K562 (cell line): ENCODE data around the gene BAK1. TPM values are rescaled to one million over a fixed set of nuclear protein-coding genes. Genes with fewer than 3 reads are reported as not detected.

Experiments used
- BCOR ChIP-seq: fragments of 450-650 bp; IDR thresholded peaks from 2 replicates; pipeline ENCODE4 v1.6.1; 2016
- CBX5 ChIP-seq: IDR thresholded peaks from 2 replicates; pipeline ENCODE4 v1.6.1; 2014; ENCODE audit warnings: low read depth, borderline replicate concordance
- EWSR1 ChIP-seq: fragments of 450-650 bp; IDR thresholded peaks from 2 replicates; pipeline ENCODE4 v1.6.1; 2018; ENCODE audit warnings: borderline replicate concordance, mild to moderate bottlenecking, low read depth, moderate library complexity; ENCODE audit not compliant: partially characterized antibody
- HMG20B ChIP-seq: fragments of 250-450 bp; sonication (Bioruptor Pico); IDR thresholded peaks from 2 replicates; pipeline ENCODE4 v1.5.0; 2021; ENCODE audit warnings: mild to moderate bottlenecking
- HMGXB4 ChIP-seq: sonication (generic); formaldehyde crosslinking; IDR thresholded peaks from 2 replicates; pipeline ENCODE4 v1.8.1; 2023; ENCODE audit warnings: mild to moderate bottlenecking, missing genetic modification reagents
- SMARCA5 ChIP-seq: fragments of 450-650 bp; IDR thresholded peaks from 2 replicates; pipeline ENCODE4 v1.6.1; 2016
- TFAP4 ChIP-seq: sonication (generic); formaldehyde crosslinking; IDR thresholded peaks from 2 replicates; pipeline ENCODE4 v1.8.0; 2022; ENCODE audit warnings: missing genetic modification reagents, mild to moderate bottlenecking, moderate library complexity, borderline replicate concordance
- TFE3 ChIP-seq: fragments of 450-650 bp; formaldehyde crosslinking; IDR thresholded peaks from 2 replicates; pipeline ENCODE4 v1.4.0; 2020; ENCODE audit warnings: mild to moderate bottlenecking, mixed read lengths
- TSC22D4 ChIP-seq: fragments of 450-650 bp; IDR thresholded peaks from 2 replicates; pipeline ENCODE4 v1.6.1; 2016; ENCODE audit warnings: missing genetic modification characterization, missing biosample characterization, control low read depth
- ZNF449 ChIP-seq: fragments of 250-450 bp; sonication (Bioruptor Pico); IDR thresholded peaks from 2 replicates; pipeline ENCODE4 v1.8.0; 2022; ENCODE audit warnings: moderate library complexity, mild to moderate bottlenecking, inconsistent platforms
- polyA plus RNA-seq, 8 experiments: library from polyadenylated mRNA; depleted of rRNA in 4 of 8; stranded (reverse) in 5 of 8; unstranded in 3 of 8; fragments of >200 nt; fragmentation: Nextera tagmentation in 2 of 8; fragmentation: Illumina TruSeq in 1 of 8; extraction: Ambion mirVana in 2 of 8; extraction: Trizol in 1 of 8; gene quantifications; 2 replicates each; pipeline versions ENCODE4 v1.2.1 to v1.2.3, GENCODE V29; 2011 to 2014; ENCODE audit warnings: inconsistent platforms in 1 of 8, missing spikeins in 1 of 8
- total RNA-seq, 7 experiments: library from RNA; depleted of rRNA in 6 of 7; stranded (reverse); fragments of >200 nt in 6 of 7; fragmentation: Illumina TruSeq in 2 of 7; extraction: Trizol in 2 of 7; gene quantifications; 2 replicates each; pipeline versions ENCODE4 v1.2.1 to v1.2.3, GENCODE V29; 2011 to 2021; ENCODE audit warnings: low replicate concordance in 1 of 7
- TF ChIP-seq, protein P1 (sequence below), 2 experiments: fragments of 450-650 bp in 1 of 2; sonication (generic) in 1 of 2; formaldehyde crosslinking in 1 of 2; IDR thresholded peaks; 2 replicates each; pipeline versions ENCODE4 v1.7.1 to v1.9.0; 2016 to 2022; ENCODE audit warnings: inconsistent platforms in 1 of 2, mild to moderate bottlenecking in 1 of 2, missing genetic modification reagents in 1 of 2

The BAK1 gene
- total and polyA plus RNA-seq, 9 of the 15 experiments (the other 6 are each of a cell fraction or from before 2014, with no cell fraction given), result 5.4 to 30.7 (median 18.9) TPM

DNA sequence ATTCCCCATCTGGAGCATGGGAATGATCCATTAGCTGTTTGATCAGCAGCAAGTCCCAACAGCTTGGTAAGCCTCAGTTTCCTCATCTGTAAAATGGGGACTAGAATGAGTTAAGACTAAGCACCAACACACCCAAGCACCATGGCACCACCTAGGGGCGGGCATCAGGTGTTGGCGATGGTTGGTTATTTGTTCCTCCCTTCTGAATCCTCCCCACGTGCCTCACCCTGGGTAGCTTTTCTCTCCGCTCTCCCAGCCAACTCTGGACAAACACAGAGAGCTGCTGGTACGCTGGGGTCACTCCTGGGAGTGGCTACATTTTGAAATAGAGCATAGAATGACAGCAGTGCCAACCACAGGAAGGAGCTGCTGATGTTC is 27.7 kb upstream of the BAK1 start (continued):
- TF ChIP-seq, protein P1, sequence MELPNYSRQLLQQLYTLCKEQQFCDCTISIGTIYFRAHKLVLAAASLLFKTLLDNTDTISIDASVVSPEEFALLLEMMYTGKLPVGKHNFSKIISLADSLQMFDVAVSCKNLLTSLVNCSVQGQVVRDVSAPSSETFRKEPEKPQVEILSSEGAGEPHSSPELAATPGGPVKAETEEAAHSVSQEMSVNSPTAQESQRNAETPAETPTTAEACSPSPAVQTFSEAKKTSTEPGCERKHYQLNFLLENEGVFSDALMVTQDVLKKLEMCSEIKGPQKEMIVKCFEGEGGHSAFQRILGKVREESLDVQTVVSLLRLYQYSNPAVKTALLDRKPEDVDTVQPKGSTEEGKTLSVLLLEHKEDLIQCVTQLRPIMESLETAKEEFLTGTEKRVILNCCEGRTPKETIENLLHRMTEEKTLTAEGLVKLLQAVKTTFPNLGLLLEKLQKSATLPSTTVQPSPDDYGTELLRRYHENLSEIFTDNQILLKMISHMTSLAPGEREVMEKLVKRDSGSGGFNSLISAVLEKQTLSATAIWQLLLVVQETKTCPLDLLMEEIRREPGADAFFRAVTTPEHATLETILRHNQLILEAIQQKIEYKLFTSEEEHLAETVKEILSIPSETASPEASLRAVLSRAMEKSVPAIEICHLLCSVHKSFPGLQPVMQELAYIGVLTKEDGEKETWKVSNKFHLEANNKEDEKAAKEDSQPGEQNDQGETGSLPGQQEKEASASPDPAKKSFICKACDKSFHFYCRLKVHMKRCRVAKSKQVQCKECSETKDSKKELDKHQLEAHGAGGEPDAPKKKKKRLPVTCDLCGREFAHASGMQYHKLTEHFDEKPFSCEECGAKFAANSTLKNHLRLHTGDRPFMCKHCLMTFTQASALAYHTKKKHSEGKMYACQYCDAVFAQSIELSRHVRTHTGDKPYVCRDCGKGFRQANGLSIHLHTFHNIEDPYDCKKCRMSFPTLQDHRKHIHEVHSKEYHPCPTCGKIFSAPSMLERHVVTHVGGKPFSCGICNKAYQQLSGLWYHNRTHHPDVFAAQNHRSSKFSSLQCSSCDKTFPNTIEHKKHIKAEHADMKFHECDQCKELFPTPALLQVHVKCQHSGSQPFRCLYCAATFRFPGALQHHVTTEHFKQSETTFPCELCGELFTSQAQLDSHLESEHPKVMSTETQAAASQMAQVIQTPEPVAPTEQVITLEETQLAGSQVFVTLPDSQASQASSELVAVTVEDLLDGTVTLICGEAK (IDR thresholded peaks at IDR 0.05), result no peak
- TF ChIP-seq, protein P1 (CRISPR knock-in tag; IDR thresholded peaks at IDR 0.05), result no peak
- TF ChIP-seq TSC22D4 (tag), result no peak
- TF ChIP-seq HMG20B, result no peak
- TF ChIP-seq CBX5, result no peak
- peak; percentile 88 for TF ChIP-seq SMARCA5
- TF ChIP-seq TFAP4, result no peak
- TF ChIP-seq ZNF449 (CRISPR knock-in tag), result no peak
- TF ChIP-seq TFE3, result no peak
- peak; percentile 96 for TF ChIP-seq BCOR
- TF ChIP-seq HMGXB4 (CRISPR knock-in tag), result no peak
- no peak for TF ChIP-seq EWSR1
